Measurements from ENCODE around the gene ADAMTS12. TPM values are rescaled to one million over a fixed set of nuclear protein-coding genes. Genes with fewer than 3 reads are reported as not detected.
"Not testable (repeated sequence)": the region's sequence is repeated elsewhere in the genome, so short reads cannot be mapped to it uniquely, and the experiment has no call there.

ADAMTS12 gene
- total RNA-seq, 2 donors from 2014 or later: 0.42 to 1.1 TPM

DNA sequence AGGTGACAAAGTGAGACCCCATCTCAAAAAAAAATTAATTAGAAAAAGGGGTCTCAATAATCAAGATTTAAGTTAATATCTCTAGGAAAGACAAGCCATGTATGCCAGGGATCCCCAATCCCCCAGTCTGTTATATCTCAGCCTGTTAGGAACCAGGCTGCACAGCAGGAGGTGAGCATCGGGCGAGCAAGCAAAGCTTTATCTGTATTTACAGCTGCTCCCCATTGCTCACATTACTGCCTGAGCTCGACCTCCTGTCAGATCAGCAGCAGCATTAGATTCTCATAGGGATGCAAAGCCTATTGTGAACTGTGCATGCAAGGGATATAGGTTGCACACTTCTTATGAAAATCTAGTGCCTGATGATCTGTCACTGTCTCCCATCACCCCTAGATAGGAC, 334.2 kb downstream of the ADAMTS12 start:
- TF ChIP-seq, protein P1, sequence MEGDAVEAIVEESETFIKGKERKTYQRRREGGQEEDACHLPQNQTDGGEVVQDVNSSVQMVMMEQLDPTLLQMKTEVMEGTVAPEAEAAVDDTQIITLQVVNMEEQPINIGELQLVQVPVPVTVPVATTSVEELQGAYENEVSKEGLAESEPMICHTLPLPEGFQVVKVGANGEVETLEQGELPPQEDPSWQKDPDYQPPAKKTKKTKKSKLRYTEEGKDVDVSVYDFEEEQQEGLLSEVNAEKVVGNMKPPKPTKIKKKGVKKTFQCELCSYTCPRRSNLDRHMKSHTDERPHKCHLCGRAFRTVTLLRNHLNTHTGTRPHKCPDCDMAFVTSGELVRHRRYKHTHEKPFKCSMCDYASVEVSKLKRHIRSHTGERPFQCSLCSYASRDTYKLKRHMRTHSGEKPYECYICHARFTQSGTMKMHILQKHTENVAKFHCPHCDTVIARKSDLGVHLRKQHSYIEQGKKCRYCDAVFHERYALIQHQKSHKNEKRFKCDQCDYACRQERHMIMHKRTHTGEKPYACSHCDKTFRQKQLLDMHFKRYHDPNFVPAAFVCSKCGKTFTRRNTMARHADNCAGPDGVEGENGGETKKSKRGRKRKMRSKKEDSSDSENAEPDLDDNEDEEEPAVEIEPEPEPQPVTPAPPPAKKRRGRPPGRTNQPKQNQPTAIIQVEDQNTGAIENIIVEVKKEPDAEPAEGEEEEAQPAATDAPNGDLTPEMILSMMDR (IDR thresholded peaks at IDR 0.05): no peak
- H3K4me1 ChIP-seq: no peaks in the 10 kb centered on the region
- no peaks in the 10 kb centered on the region for H3K9me3 ChIP-seq
- H3K27me3 ChIP-seq: no peaks in the 10 kb centered on the region
- no peak overlapping the region for H3K4me3 ChIP-seq
- H3K9ac ChIP-seq (ENCODE audit: low read depth in 2 of 2, low read length in 2 of 2): no peak overlapping the region
- intact Hi-C loops (cut with DNase I): no loop called here
- DNase-seq: no peak
- H3K36me3 ChIP-seq: no peaks in the 10 kb centered on the region
- no peak overlapping the region for H3K27ac ChIP-seq

DNA sequence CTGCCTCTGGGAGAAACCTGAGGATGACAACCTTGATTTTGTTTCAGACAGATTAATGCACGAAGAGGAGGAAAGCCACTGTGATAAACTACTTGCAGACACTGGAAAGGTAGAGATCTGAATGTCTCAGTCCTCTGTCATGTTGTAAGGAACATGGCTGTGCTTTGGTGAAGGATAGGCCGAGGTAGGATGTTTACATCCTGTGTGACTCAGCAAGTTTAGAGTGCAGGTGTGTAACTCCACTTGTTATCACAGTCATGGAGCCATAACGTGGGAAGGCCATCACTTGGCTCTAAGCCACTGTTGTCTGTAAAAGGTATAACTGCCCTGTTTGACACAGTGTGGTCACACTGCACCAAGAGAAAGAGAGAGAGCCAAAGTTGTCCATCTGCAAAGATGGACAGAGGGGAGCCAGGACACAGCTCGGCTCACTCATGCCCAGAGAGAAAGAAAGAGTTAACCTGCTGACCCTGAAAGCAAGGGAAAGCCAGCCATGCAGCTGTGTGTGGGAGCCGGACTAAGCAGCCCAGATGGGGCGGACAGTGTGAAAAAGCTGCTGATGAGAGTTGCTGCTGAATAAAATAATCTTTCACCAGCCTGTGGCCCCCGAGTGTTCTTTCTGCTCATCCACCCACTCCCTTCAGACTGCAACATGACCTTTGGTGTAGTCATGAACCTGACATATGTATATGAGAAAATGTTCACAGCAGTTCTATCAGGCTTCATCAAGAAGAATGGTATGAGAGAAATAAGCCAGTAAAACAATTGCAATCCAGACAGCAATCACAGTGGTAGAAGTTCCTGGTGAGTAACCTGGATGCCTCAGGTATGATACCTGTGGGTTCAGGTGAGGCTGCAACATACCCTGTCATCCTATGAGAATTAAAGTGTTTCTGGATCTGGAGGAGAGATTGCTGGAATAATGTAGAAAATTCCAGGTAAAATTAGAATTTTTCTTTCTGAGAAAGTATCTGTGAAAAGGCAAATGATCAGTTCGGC, 335.2 kb downstream of the ADAMTS12 start:
- H3K27ac ChIP-seq: no peak overlapping the region
- intact Hi-C loops (cut with DNase I): no loop called here
- H3K4me1 ChIP-seq: no peaks in the 10 kb centered on the region
- H3K9me3 ChIP-seq: no peaks in the 10 kb centered on the region
- no peak overlapping the region for H3K9ac ChIP-seq (ENCODE audit: low read depth in 2 of 2, low read length in 2 of 2)
- H3K4me3 ChIP-seq: no peak overlapping the region
- TF ChIP-seq, protein P1 (IDR thresholded peaks at IDR 0.05): no peak
- no peaks in the 10 kb centered on the region for H3K27me3 ChIP-seq
- DNase-seq: no peak
- H3K36me3 ChIP-seq: no peaks in the 10 kb centered on the region

DNA sequence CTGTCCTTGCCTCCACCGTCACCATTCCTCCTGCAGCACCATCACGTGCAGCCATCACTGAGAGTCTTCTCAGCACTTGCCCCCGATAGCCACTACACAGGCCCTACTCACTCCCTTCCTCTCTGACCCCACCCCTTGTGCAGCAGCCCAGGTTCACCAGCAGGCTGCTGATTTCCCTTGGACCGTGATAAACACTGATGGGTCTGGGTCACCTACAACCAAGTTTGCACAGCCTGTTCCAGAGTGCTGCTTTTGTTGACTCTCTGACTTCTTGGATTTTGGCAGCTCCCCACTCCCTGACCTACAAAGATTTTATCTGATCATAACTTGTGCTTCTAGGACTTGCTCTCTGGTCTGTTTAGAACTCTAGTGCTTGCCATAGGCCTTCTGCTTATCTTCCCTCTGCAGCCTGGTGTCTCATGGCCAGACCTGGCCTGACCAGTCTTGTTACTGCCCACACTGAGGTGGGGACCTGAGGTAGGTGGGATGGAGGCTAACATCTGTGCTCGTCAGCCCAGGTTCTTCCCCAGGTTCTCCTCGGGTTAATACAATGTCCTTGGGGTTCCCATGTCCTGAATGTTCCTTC, 341.7 kb downstream of the ADAMTS12 start:
- Histone ChIP-seq H3K9ac (ENCODE audit: low read depth in 2 of 2, low read length in 2 of 2) (no peak overlapping the region), H3K4me3 (no peak overlapping the region), H3K9me3 (no peaks in the 10 kb centered on the region), H3K36me3 (no peaks in the 10 kb centered on the region), H3K4me1 (no peaks in the 10 kb centered on the region), H3K27ac (no peak overlapping the region), H3K27me3 (no peaks in the 10 kb centered on the region)
- intact Hi-C loops (cut with DNase I): no loop called here
- no peak for DNase-seq
- TF ChIP-seq, protein P1 (IDR thresholded peaks at IDR 0.05): no peak

DNA sequence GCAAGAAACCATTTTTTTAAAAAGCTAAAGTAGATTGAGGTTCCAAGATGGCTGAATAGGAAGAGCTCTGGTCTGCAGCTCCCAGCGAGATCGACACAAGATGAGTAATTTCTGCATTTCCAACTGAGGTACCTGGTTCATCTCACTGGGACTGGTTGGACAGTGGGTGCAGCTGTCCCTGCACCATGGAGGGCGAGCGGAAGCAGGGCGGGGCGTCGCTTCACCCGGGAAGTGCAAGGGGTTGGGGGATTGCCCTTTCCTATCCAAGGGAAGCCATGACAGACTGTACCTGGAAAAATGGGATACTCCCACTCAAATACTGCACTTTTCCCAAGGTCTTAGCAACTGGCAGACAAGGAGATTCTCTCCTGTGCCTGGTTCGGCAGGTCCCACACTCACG, 352.0 kb downstream of the ADAMTS12 start:
- H3K27ac ChIP-seq; H3K36me3 ChIP-seq; H3K27me3 ChIP-seq; intact Hi-C loops (cut with DNase I); H3K9me3 ChIP-seq; H3K9ac ChIP-seq (ENCODE audit: low read depth in 2 of 2, low read length in 2 of 2); H3K4me3 ChIP-seq; DNase-seq; H3K4me1 ChIP-seq: not testable (repeated sequence)

DNA sequence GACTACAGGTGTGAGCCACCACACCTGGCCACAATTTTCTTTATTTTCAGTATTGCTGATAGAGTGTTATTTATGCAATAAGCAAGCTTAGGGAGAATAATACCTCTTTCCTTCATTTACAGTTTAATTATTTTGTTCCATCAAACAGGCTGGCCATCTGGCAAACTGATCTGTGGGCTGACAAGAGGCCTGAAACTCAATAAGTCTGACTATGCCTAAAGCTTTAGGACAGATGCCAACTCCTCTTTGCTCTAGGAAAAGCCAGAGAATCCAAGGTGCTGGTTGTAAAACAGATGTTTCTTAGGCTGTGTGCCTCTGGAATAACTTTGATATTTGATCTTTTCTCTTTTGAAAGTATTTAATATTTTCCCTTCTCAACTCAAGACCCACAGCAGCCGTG, 352.6 kb downstream of the ADAMTS12 start:
- Histone ChIP-seq H3K9me3 (no peaks in the 10 kb centered on the region), H3K27me3 (no peaks in the 10 kb centered on the region), H3K36me3 (no peaks in the 10 kb centered on the region), H3K27ac (no peak overlapping the region), H3K9ac (ENCODE audit: low read depth in 2 of 2, low read length in 2 of 2) (no peak overlapping the region), H3K4me1 (no peaks in the 10 kb centered on the region), H3K4me3 (no peak overlapping the region)
- TF ChIP-seq, protein P1 (IDR thresholded peaks at IDR 0.05): no peak
- intact Hi-C loops (cut with DNase I): no loop called here
- no peak for DNase-seq

DNA sequence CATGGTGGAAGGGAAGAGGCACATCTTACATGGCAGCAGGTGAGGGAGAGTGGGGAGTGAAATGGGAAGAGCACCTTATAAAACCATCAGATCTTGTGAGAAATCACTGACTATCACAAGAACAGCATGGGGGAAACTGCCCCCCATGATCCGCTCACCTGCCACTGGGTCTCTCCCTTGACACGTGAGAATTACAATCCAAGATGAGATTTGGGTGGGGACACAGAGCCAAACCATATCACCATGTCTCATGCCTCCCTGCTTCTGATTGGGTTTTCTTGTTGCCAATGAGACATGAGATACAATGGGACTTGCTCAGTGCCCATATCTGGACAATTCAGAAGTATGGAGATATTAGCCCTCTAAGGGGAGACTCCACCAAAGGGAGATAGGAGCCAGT, 353.6 kb downstream of the ADAMTS12 start:
- Histone ChIP-seq H3K4me3 (no peak overlapping the region), H3K4me1 (no peaks in the 10 kb centered on the region), H3K27me3 (no peaks in the 10 kb centered on the region), H3K27ac (no peak overlapping the region), H3K9ac (ENCODE audit: low read depth in 2 of 2, low read length in 2 of 2) (no peak overlapping the region), H3K9me3 (no peaks in the 10 kb centered on the region), H3K36me3 (no peaks in the 10 kb centered on the region)
- intact Hi-C loops (cut with DNase I): no loop called here
- TF ChIP-seq, protein P1 (IDR thresholded peaks at IDR 0.05): no peak
- no peak for DNase-seq
